Measurements from ENCODE around the gene RCHY1.

DNA sequence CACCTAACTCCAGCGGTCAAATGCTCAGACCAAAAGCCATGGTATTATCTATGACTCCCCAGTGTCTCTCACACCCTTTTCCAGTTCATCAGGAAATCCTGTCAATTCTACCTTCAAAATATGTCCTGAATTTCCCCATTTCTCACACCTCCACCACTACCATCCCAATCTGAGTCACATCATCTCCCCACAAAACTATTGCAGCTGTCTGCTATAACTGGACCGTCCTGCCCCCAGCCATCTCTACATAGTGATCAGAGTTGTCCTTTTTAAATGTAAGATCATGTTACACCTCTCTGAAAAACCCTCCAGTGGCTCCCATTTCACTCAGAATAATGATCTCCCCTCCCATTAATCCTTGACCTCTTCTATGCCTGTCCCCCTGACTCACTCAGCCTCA is 34.8 kb upstream of the RCHY1 start:
- TF ChIP-seq, protein P1, sequence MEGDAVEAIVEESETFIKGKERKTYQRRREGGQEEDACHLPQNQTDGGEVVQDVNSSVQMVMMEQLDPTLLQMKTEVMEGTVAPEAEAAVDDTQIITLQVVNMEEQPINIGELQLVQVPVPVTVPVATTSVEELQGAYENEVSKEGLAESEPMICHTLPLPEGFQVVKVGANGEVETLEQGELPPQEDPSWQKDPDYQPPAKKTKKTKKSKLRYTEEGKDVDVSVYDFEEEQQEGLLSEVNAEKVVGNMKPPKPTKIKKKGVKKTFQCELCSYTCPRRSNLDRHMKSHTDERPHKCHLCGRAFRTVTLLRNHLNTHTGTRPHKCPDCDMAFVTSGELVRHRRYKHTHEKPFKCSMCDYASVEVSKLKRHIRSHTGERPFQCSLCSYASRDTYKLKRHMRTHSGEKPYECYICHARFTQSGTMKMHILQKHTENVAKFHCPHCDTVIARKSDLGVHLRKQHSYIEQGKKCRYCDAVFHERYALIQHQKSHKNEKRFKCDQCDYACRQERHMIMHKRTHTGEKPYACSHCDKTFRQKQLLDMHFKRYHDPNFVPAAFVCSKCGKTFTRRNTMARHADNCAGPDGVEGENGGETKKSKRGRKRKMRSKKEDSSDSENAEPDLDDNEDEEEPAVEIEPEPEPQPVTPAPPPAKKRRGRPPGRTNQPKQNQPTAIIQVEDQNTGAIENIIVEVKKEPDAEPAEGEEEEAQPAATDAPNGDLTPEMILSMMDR (IDR thresholded peaks at IDR 0.05; ENCODE audit: extremely low read depth in 1 of 2, insufficient read depth in 1 of 2, low read depth in 1 of 2, low read length in 2 of 2) = no peak
- TF ChIP-seq POLR2A (IDR thresholded peaks at IDR 0.05; ENCODE audit: low read depth, low read length) (no peak), FOS (IDR thresholded peaks at IDR 0.05; ENCODE audit: borderline replicate concordance, insufficient read depth, low read length) (no peak)

Measured in endothelial cell of umbilical vein (primary cell).